ENCODE data around the gene GNRH2.

Gene GNRH2, protein sequence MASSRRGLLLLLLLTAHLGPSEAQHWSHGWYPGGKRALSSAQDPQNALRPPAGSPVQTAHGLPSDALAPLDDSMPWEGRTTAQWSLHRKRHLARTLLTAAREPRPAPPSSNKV

DNA sequence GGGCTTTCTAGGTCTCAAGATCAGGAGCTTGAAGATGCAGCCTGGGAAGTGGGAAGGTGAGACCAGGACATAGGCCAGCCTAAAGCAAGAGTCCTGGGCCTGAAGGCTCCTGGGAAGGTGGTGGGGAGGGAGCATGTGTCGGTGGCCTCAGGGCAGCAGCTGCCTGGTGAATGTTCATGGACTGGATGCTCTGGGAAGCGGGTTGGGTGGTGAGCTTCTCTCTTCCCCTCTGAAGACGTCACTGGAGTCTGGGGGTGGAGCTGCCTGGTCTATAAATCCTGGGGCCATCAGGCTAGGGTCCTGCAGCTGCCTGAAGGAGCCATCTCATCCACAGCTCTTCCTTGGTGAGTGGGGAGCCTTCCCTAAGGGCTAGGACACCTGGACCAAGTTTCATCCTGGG lies at the start of gene GNRH2:
GNRH2 (plus strand) TSS at position 301 of the 400 bp plus-strand sequence. CDS start 793 bp downstream, outside the sequence.
- H3K4me3 ChIP-seq (IDR thresholded peaks at IDR 0.05; ENCODE audit: insufficient read depth, low read depth, low read length) = no peak within 1 kb of the TSS
- no peak within 1 kb of the TSS for H3K9ac ChIP-seq
- no peaks in the 10 kb centered on the region for H4K20me1 ChIP-seq (ENCODE audit: insufficient read depth)
- no peaks in the 10 kb centered on the region for H3K79me2 ChIP-seq (ENCODE audit: insufficient read depth, low read depth)
- no peaks in the 10 kb centered on the region for H3K36me3 ChIP-seq (ENCODE audit: insufficient read depth)
- H3K27ac ChIP-seq = no peak within 1 kb of the TSS
- no peak within 1 kb of the TSS for H2AFZ ChIP-seq (ENCODE audit: low read depth)
- TF ChIP-seq, protein P1, sequence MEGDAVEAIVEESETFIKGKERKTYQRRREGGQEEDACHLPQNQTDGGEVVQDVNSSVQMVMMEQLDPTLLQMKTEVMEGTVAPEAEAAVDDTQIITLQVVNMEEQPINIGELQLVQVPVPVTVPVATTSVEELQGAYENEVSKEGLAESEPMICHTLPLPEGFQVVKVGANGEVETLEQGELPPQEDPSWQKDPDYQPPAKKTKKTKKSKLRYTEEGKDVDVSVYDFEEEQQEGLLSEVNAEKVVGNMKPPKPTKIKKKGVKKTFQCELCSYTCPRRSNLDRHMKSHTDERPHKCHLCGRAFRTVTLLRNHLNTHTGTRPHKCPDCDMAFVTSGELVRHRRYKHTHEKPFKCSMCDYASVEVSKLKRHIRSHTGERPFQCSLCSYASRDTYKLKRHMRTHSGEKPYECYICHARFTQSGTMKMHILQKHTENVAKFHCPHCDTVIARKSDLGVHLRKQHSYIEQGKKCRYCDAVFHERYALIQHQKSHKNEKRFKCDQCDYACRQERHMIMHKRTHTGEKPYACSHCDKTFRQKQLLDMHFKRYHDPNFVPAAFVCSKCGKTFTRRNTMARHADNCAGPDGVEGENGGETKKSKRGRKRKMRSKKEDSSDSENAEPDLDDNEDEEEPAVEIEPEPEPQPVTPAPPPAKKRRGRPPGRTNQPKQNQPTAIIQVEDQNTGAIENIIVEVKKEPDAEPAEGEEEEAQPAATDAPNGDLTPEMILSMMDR (conservative IDR thresholded peaks at IDR 0.05; ENCODE audit: low read depth, low read length) = no peak
- no peaks in the 10 kb centered on the region for H3K27me3 ChIP-seq (ENCODE audit: insufficient read depth, low read depth)
- H3K4me1 ChIP-seq (ENCODE audit: low read depth, poor library complexity, severe bottlenecking) = peaks cover 4% of the 10 kb centered on the region
- no peak within 1 kb of the TSS for H3K4me2 ChIP-seq

DNA sequence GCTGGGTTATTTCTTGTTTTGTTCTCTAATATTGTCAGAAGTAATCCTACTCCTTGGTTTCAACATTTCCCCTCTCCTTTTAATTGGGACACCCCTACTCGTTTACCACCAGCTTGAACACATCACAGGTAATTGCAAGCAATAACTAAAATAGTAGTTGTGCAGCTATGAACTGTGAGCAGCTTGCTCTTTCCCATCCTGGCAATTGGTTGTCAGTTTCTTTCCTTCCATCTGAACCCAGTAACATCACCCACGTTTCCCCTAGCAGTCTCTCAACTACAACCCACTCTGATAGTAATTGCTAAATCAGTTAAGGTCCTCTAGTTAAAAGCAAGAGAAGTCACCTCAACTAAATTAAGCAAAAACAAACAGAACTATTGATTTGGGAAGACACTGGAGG lies 47.6 kb upstream of the GNRH2 start:
- no peaks in the 10 kb centered on the region for H3K27me3 ChIP-seq (ENCODE audit: insufficient read depth, low read depth)
- no peak overlapping the region for H3K4me2 ChIP-seq
- no peak overlapping the region for H3K4me3 ChIP-seq (IDR thresholded peaks at IDR 0.05; ENCODE audit: insufficient read depth, low read depth, low read length)
- H4K20me1 ChIP-seq (ENCODE audit: insufficient read depth) = no peaks in the 10 kb centered on the region
- no peak overlapping the region for H2AFZ ChIP-seq (ENCODE audit: low read depth)
- TF ChIP-seq, protein P1 (conservative IDR thresholded peaks at IDR 0.05; ENCODE audit: low read depth, low read length) = no peak
- H3K27ac ChIP-seq = no peak overlapping the region
- no peaks in the 10 kb centered on the region for H3K79me2 ChIP-seq (ENCODE audit: insufficient read depth, low read depth)
- no peaks in the 10 kb centered on the region for H3K4me1 ChIP-seq (ENCODE audit: low read depth, poor library complexity, severe bottlenecking)
- H3K9ac ChIP-seq = no peak overlapping the region
- H3K36me3 ChIP-seq (ENCODE audit: insufficient read depth) = no peaks in the 10 kb centered on the region

DNA sequence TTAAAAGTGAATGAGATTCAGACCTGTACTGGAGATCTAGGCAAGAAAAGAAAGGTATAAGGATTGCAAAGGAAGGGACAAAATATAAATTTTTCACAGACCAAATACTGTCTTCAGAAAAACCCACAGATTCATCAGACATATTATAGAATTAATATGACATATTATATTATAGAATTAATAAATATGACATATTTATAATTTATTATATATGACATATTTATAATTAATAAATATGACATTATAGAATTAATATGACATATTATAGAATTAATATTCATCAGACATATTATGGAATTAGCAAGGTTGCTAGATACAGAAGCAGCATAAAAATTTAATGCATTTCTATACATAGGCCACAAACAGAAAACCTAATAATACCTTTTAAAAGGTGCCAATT lies 44.7 kb upstream of the GNRH2 start:
- Histone ChIP-seq H3K4me3 (IDR thresholded peaks at IDR 0.05; ENCODE audit: insufficient read depth, low read depth, low read length) (no peak overlapping the region), H3K27ac (no peak overlapping the region), H3K79me2 (ENCODE audit: insufficient read depth, low read depth) (no peaks in the 10 kb centered on the region), H4K20me1 (ENCODE audit: insufficient read depth) (no peaks in the 10 kb centered on the region), H3K27me3 (ENCODE audit: insufficient read depth, low read depth) (no peaks in the 10 kb centered on the region), H2AFZ (ENCODE audit: low read depth) (no peak overlapping the region), H3K4me1 (ENCODE audit: low read depth, poor library complexity, severe bottlenecking) (peaks cover 5% of the 10 kb centered on the region), H3K4me2 (no peak overlapping the region), H3K36me3 (ENCODE audit: insufficient read depth) (no peaks in the 10 kb centered on the region), H3K9ac (no peak overlapping the region)
- TF ChIP-seq, protein P1 (conservative IDR thresholded peaks at IDR 0.05; ENCODE audit: low read depth, low read length) = no peak

DNA sequence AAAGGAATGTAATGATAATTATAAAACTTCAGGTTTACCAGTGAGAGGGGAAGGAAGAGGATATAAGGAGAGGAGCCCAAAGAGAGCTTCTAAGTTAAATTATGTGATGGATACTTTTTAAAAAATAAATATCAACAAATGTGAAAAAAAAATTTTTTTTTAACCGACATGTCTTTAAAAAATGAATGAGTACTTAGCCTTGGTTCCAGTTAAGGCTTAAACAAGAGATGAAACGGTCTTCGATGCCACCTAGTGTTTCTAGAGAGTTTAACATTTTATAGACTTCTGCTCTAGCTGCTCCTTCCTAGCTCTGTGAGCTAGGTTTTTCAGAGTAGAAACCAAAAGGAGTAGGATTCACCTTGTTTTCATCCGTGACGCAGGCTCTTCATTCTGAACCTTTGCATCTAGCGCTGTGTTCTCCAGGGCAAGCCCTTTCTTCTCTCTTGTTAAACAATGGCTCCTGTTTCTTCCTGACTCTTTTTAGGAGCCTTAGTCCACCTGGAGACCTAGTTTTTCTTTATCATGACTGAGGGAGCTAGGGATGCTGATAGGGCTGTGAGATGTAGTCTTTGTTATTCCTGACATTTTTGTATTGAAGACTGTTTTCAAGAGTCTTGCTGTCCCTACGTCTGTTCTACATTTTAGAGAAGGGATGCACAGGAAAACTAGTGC lies 42.4 kb upstream of the GNRH2 start:
- no peaks in the 10 kb centered on the region for H3K27me3 ChIP-seq (ENCODE audit: insufficient read depth, low read depth)
- no peaks in the 10 kb centered on the region for H3K79me2 ChIP-seq (ENCODE audit: insufficient read depth, low read depth)
- H2AFZ ChIP-seq (ENCODE audit: low read depth) = no peak overlapping the region
- no peak overlapping the region for H3K4me3 ChIP-seq (IDR thresholded peaks at IDR 0.05; ENCODE audit: insufficient read depth, low read depth, low read length)
- H3K4me2 ChIP-seq = peak overlapping the region; percentile 40; the same call in 1 of the 2 replicates
- H3K9ac ChIP-seq = no peak overlapping the region
- no peak overlapping the region for H3K27ac ChIP-seq
- TF ChIP-seq, protein P1 (conservative IDR thresholded peaks at IDR 0.05; ENCODE audit: low read depth, low read length) = peak; percentile 64
- peaks cover 5% of the 10 kb centered on the region for H3K4me1 ChIP-seq (ENCODE audit: low read depth, poor library complexity, severe bottlenecking)
- H3K36me3 ChIP-seq (ENCODE audit: insufficient read depth) = no peaks in the 10 kb centered on the region
- no peaks in the 10 kb centered on the region for H4K20me1 ChIP-seq (ENCODE audit: insufficient read depth)
